ENCODE measurements around the gene SPACDR. TPM values are rescaled to one million over a fixed set of nuclear protein-coding genes. Genes with fewer than 3 reads are reported as not detected.

Gene SPACDR
- polyA plus RNA-seq, 1 donor (not counting 4 experiments of a cell fraction or from before 2014, with no cell fraction given): 0.37 TPM

DNA sequence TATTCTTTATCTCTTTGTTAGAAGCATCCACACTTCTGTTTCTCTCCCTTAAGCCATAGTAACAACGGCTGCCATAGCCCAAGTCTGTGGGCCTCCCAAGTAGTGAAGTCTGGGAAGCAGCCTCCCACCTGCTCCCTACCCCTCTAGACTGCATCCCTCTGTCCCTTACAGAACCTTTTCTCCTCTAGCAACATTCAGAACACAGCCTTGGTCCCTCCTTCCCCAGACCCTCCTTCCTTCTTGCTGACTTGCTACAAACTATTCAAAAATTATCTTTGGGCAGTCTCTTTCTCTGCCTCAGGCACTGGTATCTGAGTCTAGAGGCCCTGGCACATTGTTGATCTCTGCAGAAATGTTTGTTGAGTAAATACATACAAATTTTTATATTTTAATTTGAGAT, 17.4 kb upstream of the SPACDR start:
- Histone ChIP-seq H3K9me3 (ENCODE audit: control insufficient read depth, low read depth, low read length) (no peaks in the 10 kb centered on the region), H3K4me1 (ENCODE audit: control insufficient read depth, extremely low read depth, insufficient read depth, low read length) (peaks cover 13% of the 10 kb centered on the region), H3K36me3 (ENCODE audit: control insufficient read depth in 2 of 2, extremely low read depth in 1 of 2, insufficient read depth in 2 of 2, low read length in 2 of 2) (no peaks in the 10 kb centered on the region), H3K4me3 (ENCODE audit: control insufficient read depth in 2 of 3, extremely low read depth in 1 of 3, insufficient read depth in 2 of 3, low read depth in 1 of 3, low read length in 3 of 3) (no peak overlapping the region), H3K27ac (ENCODE audit: control insufficient read depth, insufficient read depth, low read length) (no peak overlapping the region), H4K20me1 (ENCODE audit: control insufficient read depth, extremely low read depth, insufficient read depth, low read length) (no peaks in the 10 kb centered on the region), H3K79me2 (ENCODE audit: control insufficient read depth, insufficient read depth, low read length) (peaks cover 25% of the 10 kb centered on the region), H2AFZ (ENCODE audit: control insufficient read depth, low read length) (no peak overlapping the region), H3K9me1 (ENCODE audit: control insufficient read depth, extremely low read depth, insufficient read depth, low read length) (no peaks in the 10 kb centered on the region), H3K27me3 (ENCODE audit: control insufficient read depth, extremely low read depth, insufficient read depth, low read length) (no peaks in the 10 kb centered on the region), H3K4me2 (ENCODE audit: control insufficient read depth, extremely low read depth, insufficient read depth, low read depth, low read length) (no peak overlapping the region), H3K9ac (ENCODE audit: control insufficient read depth, extremely low read depth, insufficient read depth, low read length) (no peak overlapping the region)
- dilution Hi-C loops (cut with MboI; ENCODE audit: extremely low pct_ligation_motif_present, low sequenced_read_pairs): no loop called here
- FAIRE-seq (no peak), DNase-seq (ENCODE audit: low read depth, low spot score) (no peak)
- TF ChIP-seq, protein P1, sequence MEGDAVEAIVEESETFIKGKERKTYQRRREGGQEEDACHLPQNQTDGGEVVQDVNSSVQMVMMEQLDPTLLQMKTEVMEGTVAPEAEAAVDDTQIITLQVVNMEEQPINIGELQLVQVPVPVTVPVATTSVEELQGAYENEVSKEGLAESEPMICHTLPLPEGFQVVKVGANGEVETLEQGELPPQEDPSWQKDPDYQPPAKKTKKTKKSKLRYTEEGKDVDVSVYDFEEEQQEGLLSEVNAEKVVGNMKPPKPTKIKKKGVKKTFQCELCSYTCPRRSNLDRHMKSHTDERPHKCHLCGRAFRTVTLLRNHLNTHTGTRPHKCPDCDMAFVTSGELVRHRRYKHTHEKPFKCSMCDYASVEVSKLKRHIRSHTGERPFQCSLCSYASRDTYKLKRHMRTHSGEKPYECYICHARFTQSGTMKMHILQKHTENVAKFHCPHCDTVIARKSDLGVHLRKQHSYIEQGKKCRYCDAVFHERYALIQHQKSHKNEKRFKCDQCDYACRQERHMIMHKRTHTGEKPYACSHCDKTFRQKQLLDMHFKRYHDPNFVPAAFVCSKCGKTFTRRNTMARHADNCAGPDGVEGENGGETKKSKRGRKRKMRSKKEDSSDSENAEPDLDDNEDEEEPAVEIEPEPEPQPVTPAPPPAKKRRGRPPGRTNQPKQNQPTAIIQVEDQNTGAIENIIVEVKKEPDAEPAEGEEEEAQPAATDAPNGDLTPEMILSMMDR (optimal IDR thresholded peaks at IDR 0.05 in 1 of 3, IDR thresholded peaks at IDR 0.05 in 1 of 3, conservative IDR thresholded peaks at IDR 0.05 in 1 of 3; ENCODE audit: extremely low read depth in 1 of 3, insufficient read depth in 2 of 3, low read length in 3 of 3): no peak
- no peak for TF ChIP-seq EZH2 (IDR thresholded peaks at IDR 0.05; ENCODE audit: low read length)

DNA sequence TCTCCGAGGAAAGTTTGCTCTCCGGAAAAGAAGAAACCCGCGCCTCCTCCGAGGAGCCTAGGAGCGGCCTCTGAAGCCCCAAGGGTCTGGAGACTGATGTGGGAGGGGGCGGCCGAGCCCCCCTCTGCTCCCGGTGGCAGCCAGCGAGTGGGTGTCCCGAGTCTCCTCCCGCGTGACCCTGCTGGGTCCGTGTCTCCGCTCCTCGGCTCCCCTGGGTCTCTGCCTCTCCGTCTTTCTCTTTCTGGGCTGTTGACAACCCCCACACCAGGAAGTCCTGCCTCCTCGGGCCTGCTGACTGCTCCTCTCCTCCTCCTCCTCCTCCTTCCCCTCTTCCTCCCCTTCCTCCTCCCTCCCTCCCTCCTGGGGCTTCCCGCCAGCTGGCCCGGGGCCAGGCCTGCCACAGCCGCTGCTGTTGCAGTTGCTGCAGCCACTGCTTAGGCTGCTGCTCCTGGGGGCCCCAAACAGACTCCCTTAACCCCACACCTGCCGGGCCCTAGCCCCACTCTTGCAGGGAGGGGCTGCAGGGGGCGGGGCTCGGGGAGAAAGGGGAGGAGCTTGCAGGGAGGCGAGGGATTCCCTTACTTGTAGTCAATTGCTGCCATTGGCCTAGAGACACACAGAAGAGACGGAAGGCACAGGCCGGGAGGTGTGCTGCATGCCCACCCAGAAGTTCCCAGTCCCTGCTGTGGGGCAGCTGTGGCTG, 15.0 kb upstream of the SPACDR start, which contains the start of gene TSC22D4:
Gene TSC22D4 (minus strand): TSS at position 257 of the 703 bp plus-strand sequence. CDS start 1,176 bp downstream, outside the sequence.
- no peak for TF ChIP-seq EZH2 (IDR thresholded peaks at IDR 0.05; ENCODE audit: low read length)
- TF ChIP-seq, protein P1 (optimal IDR thresholded peaks at IDR 0.05 in 1 of 3, IDR thresholded peaks at IDR 0.05 in 1 of 3, conservative IDR thresholded peaks at IDR 0.05 in 1 of 3; ENCODE audit: extremely low read depth in 1 of 3, insufficient read depth in 2 of 3, low read length in 3 of 3): no peak
- H3K36me3 ChIP-seq (ENCODE audit: control insufficient read depth in 2 of 2, extremely low read depth in 1 of 2, insufficient read depth in 2 of 2, low read length in 2 of 2): peaks cover 0 to 3% of the 10 kb centered on the region in 2 experiments
- peak; percentile 48 for DNase-seq (ENCODE audit: low read depth, low spot score)
- peaks cover 33% of the 10 kb centered on the region for H3K79me2 ChIP-seq (ENCODE audit: control insufficient read depth, insufficient read depth, low read length)
- H3K9me3 ChIP-seq (ENCODE audit: control insufficient read depth, low read depth, low read length): no peaks in the 10 kb centered on the region
- no peaks in the 10 kb centered on the region for H3K9me1 ChIP-seq (ENCODE audit: control insufficient read depth, extremely low read depth, insufficient read depth, low read length)
- peak within 1 kb of the TSS; percentile 78 for H3K27ac ChIP-seq (ENCODE audit: control insufficient read depth, insufficient read depth, low read length)
- dilution Hi-C loops (cut with MboI; ENCODE audit: extremely low pct_ligation_motif_present, low sequenced_read_pairs): no loop called here
- H3K4me2 ChIP-seq (ENCODE audit: control insufficient read depth, extremely low read depth, insufficient read depth, low read depth, low read length): peak within 1 kb of the TSS; percentile 81
- peak within 1 kb of the TSS; percentile 78 for H2AFZ ChIP-seq (ENCODE audit: control insufficient read depth, low read length)
- H4K20me1 ChIP-seq (ENCODE audit: control insufficient read depth, extremely low read depth, insufficient read depth, low read length): no peaks in the 10 kb centered on the region
- no peak for FAIRE-seq
- peak within 1 kb of the TSS; percentile 89 for H3K9ac ChIP-seq (ENCODE audit: control insufficient read depth, extremely low read depth, insufficient read depth, low read length)
- H3K4me1 ChIP-seq (ENCODE audit: control insufficient read depth, extremely low read depth, insufficient read depth, low read length): peaks cover 22% of the 10 kb centered on the region
- H3K27me3 ChIP-seq (ENCODE audit: control insufficient read depth, extremely low read depth, insufficient read depth, low read length): no peaks in the 10 kb centered on the region
- H3K4me3 ChIP-seq (ENCODE audit: control insufficient read depth in 2 of 3, extremely low read depth in 1 of 3, insufficient read depth in 2 of 3, low read depth in 1 of 3, low read length in 3 of 3): peak within 1 kb of the TSS; percentile 84 to 93 (median 89)

Measured in keratinocyte (primary cell).